Stomach (tissue), 4 donors: Measurements from ENCODE around the gene LRRC4B.
"Not testable (repeated sequence)": the region's sequence is repeated elsewhere in the genome, so short reads cannot be mapped to it uniquely, and the experiment has no call there.

Source experiments
- POLR2A ChIP-seq, 4 donors: fragments of 450-650 bp; IDR thresholded peaks; one replicate each; pipeline ENCODE4 v1.6.1; 2016; ENCODE audit warnings: antibody characterized with exemption in 4 of 4, control low read depth in 2 of 4, mild to moderate bottlenecking in 1 of 4, moderate library complexity in 1 of 4
- POLR2AphosphoS5 ChIP-seq, 3 donors: sonication (generic); formaldehyde crosslinking; IDR thresholded peaks; one replicate each; pipeline ENCODE4 v1.6.1; 2016; ENCODE audit warnings: antibody characterized with exemption in 3 of 3
- TF ChIP-seq, protein P1 (sequence below), 7 experiments: fragments of 450-650 bp in 4 of 7; fragments of 200-600 bp in 3 of 7; sonication (generic) in 3 of 7; IDR thresholded peaks; one replicate each; pipeline ENCODE4 v1.5.1; 2016 to 2019; ENCODE audit warnings: antibody characterized with exemption in 7 of 7, control low read depth in 2 of 7, mild to moderate bottlenecking in 1 of 7

DNA sequence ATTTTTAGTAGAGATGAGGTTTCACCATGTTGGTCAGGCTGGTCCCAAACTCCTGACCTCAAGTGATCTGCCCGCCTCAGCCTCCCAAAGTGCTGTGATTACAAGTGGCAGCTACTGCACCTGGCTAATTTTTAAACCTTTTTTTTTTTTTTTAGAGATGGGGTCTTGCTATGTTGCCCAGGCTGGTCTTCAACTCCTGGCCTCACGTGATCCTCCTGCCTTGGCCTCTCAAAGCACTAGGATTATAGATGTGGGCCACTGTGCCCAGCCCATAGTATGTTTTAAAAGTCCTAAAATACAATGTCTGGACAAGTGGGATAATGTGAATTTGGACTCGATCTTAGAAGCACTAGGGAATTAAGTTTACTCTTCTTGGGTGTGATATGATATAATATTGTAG lies 8.5 kb upstream of the LRRC4B start:
- TF ChIP-seq, protein P1, sequence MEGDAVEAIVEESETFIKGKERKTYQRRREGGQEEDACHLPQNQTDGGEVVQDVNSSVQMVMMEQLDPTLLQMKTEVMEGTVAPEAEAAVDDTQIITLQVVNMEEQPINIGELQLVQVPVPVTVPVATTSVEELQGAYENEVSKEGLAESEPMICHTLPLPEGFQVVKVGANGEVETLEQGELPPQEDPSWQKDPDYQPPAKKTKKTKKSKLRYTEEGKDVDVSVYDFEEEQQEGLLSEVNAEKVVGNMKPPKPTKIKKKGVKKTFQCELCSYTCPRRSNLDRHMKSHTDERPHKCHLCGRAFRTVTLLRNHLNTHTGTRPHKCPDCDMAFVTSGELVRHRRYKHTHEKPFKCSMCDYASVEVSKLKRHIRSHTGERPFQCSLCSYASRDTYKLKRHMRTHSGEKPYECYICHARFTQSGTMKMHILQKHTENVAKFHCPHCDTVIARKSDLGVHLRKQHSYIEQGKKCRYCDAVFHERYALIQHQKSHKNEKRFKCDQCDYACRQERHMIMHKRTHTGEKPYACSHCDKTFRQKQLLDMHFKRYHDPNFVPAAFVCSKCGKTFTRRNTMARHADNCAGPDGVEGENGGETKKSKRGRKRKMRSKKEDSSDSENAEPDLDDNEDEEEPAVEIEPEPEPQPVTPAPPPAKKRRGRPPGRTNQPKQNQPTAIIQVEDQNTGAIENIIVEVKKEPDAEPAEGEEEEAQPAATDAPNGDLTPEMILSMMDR (IDR thresholded peaks at IDR 0.05): not testable (repeated sequence)
- not testable (repeated sequence) for TF ChIP-seq POLR2A, POLR2AphosphoS5 (IDR thresholded peaks at IDR 0.05)
